DND-41 (cell line): ENCODE measurements around the gene INTS1.

Experiments used
- ATAC-seq: fragments of 200-7000 bp; cut with Tn5 transposase; 3 replicates; pipeline ENCODE4 v1.9.1; 2021; ENCODE audit warnings: low read depth; ENCODE audit not compliant: insufficient read depth
- DNase-seq: peaks from one replicate; pipeline ENCODE4 v3.0.0-alpha.2; 2020
- H2AFZ ChIP-seq: 2 replicates; pipeline ENCODE4 v1.6.0; 2012; ENCODE audit warnings: low read depth, low read length
- H3K27ac ChIP-seq: 2 replicates; pipeline ENCODE4 v1.5.1; 2012; ENCODE audit warnings: low read length, inconsistent platforms
- H3K27me3 ChIP-seq: fragments of 200-600 bp; sonication (generic); 2 replicates; pipeline ENCODE4 v1.6.0; 2012; ENCODE audit warnings: low read length, mild to moderate bottlenecking, inconsistent platforms; ENCODE audit not compliant: insufficient read depth, poor library complexity
- H3K36me3 ChIP-seq: 2 replicates; pipeline ENCODE4 v1.5.1; 2012; ENCODE audit warnings: low read length, inconsistent platforms; ENCODE audit not compliant: insufficient read depth
- H3K4me1 ChIP-seq: 2 replicates; pipeline ENCODE4 v1.5.1; 2012; ENCODE audit warnings: mild to moderate bottlenecking, low read length; ENCODE audit not compliant: insufficient read depth
- H3K4me2 ChIP-seq: 2 replicates; pipeline ENCODE4 v1.6.0; 2012; ENCODE audit warnings: mild to moderate bottlenecking, moderate library complexity, low read length, inconsistent platforms; ENCODE audit not compliant: insufficient read depth
- H3K4me3 ChIP-seq, 2 experiments: fragments of 200-600 bp in 1 of 2; shearing (Covaris generic) in 1 of 2; 2 replicates each; pipeline ENCODE4 v1.5.1; 2012 to 2016; ENCODE audit warnings: inconsistent platforms in 2 of 2, low read length in 2 of 2, mild to moderate bottlenecking in 2 of 2, low read depth in 1 of 2, moderate library complexity in 1 of 2
- H3K79me2 ChIP-seq: 2 replicates; pipeline ENCODE4 v1.6.0; 2012; ENCODE audit warnings: low read length, inconsistent platforms; ENCODE audit not compliant: insufficient read depth
- H3K9ac ChIP-seq: 2 replicates; pipeline ENCODE4 v1.6.0; 2012; ENCODE audit warnings: low read depth, mild to moderate bottlenecking, inconsistent platforms, low read length, moderate library complexity
- H3K9me3 ChIP-seq: 2 replicates; pipeline ENCODE4 v1.5.1; 2012; ENCODE audit warnings: low read length, moderate library complexity, mild to moderate bottlenecking, inconsistent platforms; ENCODE audit not compliant: insufficient read depth, severe bottlenecking
- H4K20me1 ChIP-seq: 2 replicates; pipeline ENCODE4 v1.6.0; 2012; ENCODE audit warnings: low read length; ENCODE audit not compliant: insufficient read depth
- EZH2 ChIP-seq: IDR thresholded peaks from 3 replicates; pipeline ENCODE4 v1.6.1; 2012; ENCODE audit warnings: borderline replicate concordance, low read depth, mild to moderate bottlenecking, moderate library complexity, low read length, inconsistent platforms; ENCODE audit not compliant: severe bottlenecking
- TF ChIP-seq, protein P1 (sequence below): IDR thresholded peaks from 2 replicates; pipeline ENCODE4 v1.5.1; 2012; ENCODE audit warnings: borderline replicate concordance, low read length, moderate library complexity, mild to moderate bottlenecking; ENCODE audit not compliant: poor library complexity, severe bottlenecking; ENCODE audit errors: extremely low read depth

Gene INTS1

DNA sequence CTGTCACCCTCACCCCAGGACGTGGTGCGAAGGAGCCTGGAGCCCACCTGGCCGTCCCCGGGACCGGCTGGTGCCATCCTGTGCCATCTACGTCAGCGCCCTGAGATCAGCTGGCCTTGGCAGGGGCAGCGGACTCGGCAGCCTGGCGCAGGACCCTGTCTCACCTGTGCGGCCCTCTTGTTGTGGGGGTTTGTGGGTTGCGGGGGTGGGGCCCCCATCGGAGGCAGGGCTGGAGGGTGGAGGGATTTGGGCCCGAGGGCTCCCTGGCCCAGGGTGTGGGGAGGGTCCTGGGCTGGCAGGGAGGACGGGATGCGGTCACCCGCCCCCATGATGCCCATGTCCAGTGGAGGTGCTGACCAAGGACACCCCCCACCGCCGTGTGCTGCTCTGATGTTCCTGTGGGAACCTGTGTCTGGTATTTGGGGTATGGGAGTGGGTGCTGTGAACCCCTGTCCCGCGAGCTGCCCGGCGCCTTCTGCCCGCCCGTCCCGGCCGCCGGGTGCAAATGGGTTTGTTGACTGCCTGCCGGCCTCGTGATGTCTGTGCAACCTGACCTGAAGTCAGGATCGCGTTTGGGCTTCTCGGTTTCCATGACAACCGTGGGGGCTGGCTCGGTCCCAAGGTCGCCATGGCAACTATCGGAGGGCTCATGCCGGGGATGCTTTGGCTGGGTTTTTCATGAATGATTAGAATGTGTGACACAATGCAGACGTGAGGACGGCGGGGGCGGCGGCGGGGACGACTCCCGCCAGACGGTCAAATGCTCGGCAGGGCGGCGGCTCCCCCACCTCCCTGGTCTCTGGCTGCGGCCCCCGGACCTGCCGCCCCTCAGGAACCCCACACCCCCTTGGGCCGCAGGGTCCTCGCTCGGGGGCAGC, 33.6 kb upstream of the INTS1 start:
- peaks cover 7% of the 10 kb centered on the region; the same call in 1 of the 2 replicates for H3K4me1 ChIP-seq
- no peak overlapping the region for H3K4me3 ChIP-seq
- H3K36me3 ChIP-seq: peaks cover 46% of the 10 kb centered on the region
- no peak overlapping the region for H2AFZ ChIP-seq
- no peaks in the 10 kb centered on the region for H3K27me3 ChIP-seq
- peaks cover 58% of the 10 kb centered on the region for H3K79me2 ChIP-seq
- no peak for ATAC-seq
- no peak for DNase-seq
- no peaks in the 10 kb centered on the region for H3K9me3 ChIP-seq
- H3K27ac ChIP-seq: no peak overlapping the region
- no peak overlapping the region for H3K4me2 ChIP-seq
- H3K9ac ChIP-seq: no peak overlapping the region
- TF ChIP-seq EZH2: no peak
- TF ChIP-seq, protein P1, sequence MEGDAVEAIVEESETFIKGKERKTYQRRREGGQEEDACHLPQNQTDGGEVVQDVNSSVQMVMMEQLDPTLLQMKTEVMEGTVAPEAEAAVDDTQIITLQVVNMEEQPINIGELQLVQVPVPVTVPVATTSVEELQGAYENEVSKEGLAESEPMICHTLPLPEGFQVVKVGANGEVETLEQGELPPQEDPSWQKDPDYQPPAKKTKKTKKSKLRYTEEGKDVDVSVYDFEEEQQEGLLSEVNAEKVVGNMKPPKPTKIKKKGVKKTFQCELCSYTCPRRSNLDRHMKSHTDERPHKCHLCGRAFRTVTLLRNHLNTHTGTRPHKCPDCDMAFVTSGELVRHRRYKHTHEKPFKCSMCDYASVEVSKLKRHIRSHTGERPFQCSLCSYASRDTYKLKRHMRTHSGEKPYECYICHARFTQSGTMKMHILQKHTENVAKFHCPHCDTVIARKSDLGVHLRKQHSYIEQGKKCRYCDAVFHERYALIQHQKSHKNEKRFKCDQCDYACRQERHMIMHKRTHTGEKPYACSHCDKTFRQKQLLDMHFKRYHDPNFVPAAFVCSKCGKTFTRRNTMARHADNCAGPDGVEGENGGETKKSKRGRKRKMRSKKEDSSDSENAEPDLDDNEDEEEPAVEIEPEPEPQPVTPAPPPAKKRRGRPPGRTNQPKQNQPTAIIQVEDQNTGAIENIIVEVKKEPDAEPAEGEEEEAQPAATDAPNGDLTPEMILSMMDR: no peak
- peaks cover 72% of the 10 kb centered on the region for H4K20me1 ChIP-seq

DNA sequence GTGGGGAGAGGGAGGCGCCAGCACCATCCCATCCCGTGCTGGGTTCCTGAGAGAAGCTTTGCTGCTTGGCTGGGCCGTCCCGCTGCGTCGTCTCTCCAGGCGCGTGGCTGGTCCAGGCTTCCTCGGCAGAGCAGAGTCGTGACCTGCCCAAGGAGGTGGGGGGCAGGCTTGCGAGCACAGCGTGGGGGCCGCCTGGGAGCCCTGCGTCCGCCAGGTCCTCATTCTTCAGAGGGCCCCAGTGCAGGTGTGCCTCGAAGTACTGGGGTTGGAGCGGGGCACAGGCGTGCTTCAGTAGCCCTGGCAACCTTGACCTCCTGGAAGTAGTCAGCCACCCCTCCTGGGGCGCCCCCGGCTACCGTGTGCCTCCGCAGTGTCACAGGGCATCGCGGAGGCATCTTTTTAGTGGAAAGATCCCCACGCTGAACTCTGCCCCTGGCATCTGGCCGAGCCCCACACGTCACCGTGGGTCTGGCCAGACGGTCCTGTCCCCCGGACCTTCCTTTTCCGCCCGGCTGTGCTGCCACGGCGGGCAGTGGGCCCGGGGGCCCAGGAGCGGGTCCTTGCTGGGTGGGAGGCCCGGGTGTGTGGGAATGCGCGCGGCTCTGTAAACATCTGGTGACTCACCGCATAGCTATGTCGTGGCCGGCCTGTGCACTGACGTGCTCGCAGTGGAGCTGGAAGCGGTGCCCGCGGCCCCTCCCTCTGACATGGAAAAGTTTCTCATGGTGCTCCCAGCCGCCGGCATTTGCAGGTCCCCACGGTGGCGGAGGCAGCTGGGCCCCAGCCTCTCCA, 32.8 kb upstream of the INTS1 start:
- Histone ChIP-seq H4K20me1 (peaks cover 80% of the 10 kb centered on the region), H3K9ac (no peak overlapping the region), H3K4me1 (peaks cover 16% of the 10 kb centered on the region), H3K27ac (no peak overlapping the region), H3K36me3 (peaks cover 42% of the 10 kb centered on the region), H3K9me3 (no peaks in the 10 kb centered on the region), H3K4me2 (no peak overlapping the region), H3K79me2 (peaks cover 66% of the 10 kb centered on the region), H3K4me3 (no peak overlapping the region), H3K27me3 (no peaks in the 10 kb centered on the region), H2AFZ (no peak overlapping the region)
- no peak for DNase-seq
- no peak for ATAC-seq
- TF ChIP-seq EZH2: no peak
- TF ChIP-seq, protein P1: no peak

GRCh38 chr7:1536455-1536742, 32.2 kb upstream of the INTS1 start:
- H3K27me3 ChIP-seq: no peaks in the 10 kb centered on the region
- H2AFZ ChIP-seq: no peak overlapping the region
- no peak for ATAC-seq
- peaks cover 21% of the 10 kb centered on the region for H3K4me1 ChIP-seq
- no peak overlapping the region for H3K9ac ChIP-seq
- no peak for DNase-seq
- peaks cover 38% of the 10 kb centered on the region for H3K36me3 ChIP-seq
- no peak overlapping the region for H3K4me3 ChIP-seq
- H4K20me1 ChIP-seq: peaks cover 86% of the 10 kb centered on the region
- TF ChIP-seq, protein P1: no peak
- no peak for TF ChIP-seq EZH2
- H3K4me2 ChIP-seq: no peak overlapping the region
- peaks cover 72% of the 10 kb centered on the region for H3K79me2 ChIP-seq
- H3K9me3 ChIP-seq: no peaks in the 10 kb centered on the region
- no peak overlapping the region for H3K27ac ChIP-seq
